ENCODE results near the gene UNC5C. TPM values are rescaled to one million over a fixed set of nuclear protein-coding genes. Genes with fewer than 3 reads are reported as not detected.

Gene UNC5C
- total and polyA plus RNA-seq, 2 of the 8 experiments (the other 6 are each of a cell fraction or from before 2014, with no cell fraction given): 0.30 to 1.3 TPM

- no peak for TF ChIP-seq E2F6 (IDR thresholded peaks at IDR 0.05)
- no peak for TF ChIP-seq JUND (IDR thresholded peaks at IDR 0.05; ENCODE audit: low read length)
- TF ChIP-seq CEBPB (IDR thresholded peaks at IDR 0.05; ENCODE audit: low read depth, low read length): no peak
- no peak for TF ChIP-seq CBX5 (IDR thresholded peaks at IDR 0.05; ENCODE audit: low read depth, low read length)
- TF ChIP-seq NANOG (IDR thresholded peaks at IDR 0.05; ENCODE audit: insufficient read depth, low read depth, low read length, poor library complexity, severe bottlenecking): no peak
Observed at GRCh38 chr4:95444812-95445211, 104.0 kb downstream of the UNC5C start (continued).
